DOHH2 (cell line): ENCODE results near the gene PSMA7.

Source experiments
- CTCF ChIP-seq: fragments of 200-600 bp; sonication (generic); IDR thresholded peaks from one replicate; pipeline ENCODE4 v1.5.1; 2014; ENCODE audit warnings: antibody characterized with exemption, mild to moderate bottlenecking, low read depth, low read length; ENCODE audit not compliant: poor library complexity, severe bottlenecking
- EZH2phosphoT487 ChIP-seq: fragments of 200-600 bp; sonication (generic); IDR thresholded peaks from 2 replicates; pipeline ENCODE4 v1.6.1; 2017; ENCODE audit warnings: borderline replicate concordance, mild to moderate bottlenecking, antibody characterized with exemption, low read length, moderate library complexity, mixed read lengths

DNA sequence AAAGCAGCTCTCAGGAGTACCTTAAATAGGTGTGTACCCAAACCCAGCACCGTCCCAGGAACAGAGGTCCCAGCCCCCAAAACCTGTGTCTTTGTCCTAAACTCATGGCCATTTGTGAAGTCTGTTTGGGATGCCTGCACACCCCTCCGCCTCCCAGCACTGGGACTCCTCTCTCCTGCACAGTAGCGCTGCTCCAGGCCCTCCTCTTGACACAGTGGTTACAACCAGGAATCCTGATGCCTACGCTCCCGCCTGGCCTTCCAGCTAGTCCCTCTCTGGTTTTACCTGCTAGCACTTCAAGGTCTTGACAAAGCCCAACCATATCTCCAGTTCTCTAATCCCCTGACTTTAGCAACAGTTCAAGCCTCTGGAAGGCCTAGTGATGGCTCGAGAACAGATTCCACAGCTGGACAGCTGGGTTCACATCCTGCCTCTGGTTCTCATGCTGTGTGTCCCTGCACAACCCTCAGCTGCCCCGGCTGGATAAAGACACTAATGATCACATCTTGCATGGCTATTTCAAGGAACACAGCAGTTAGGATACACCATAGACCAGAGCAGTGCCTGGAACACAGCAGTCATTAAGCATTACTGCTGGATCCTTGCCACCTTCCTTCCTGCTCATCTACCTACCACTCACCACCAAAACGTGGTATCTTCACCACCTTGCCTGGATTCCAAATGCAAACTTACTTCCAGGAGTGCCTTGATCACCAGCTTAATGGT, 5.6 kb downstream of the PSMA7 start:
- TF ChIP-seq CTCF, result no peak
- TF ChIP-seq EZH2phosphoT487, result no peak
